PFSK-1 (cell line): ENCODE data around the gene RAD51B.

Experiments
- POLR2AphosphoS5 ChIP-seq: IDR thresholded peaks from 2 replicates; pipeline ENCODE4 v1.6.1; 2012; ENCODE audit warnings: low read depth, mild to moderate bottlenecking, control low read depth, low read length, moderate library complexity
- TAF1 ChIP-seq: IDR thresholded peaks from 2 replicates; pipeline ENCODE4 v1.6.1; 2012; ENCODE audit warnings: low read length, control low read depth, borderline replicate concordance; ENCODE audit not compliant: insufficient read depth
- TF ChIP-seq, protein P1 (sequence below), 2 experiments: IDR thresholded peaks; 2 replicates each; pipeline versions ENCODE4 v1.6.1 to v1.8.0; 2011 to 2012; ENCODE audit warnings: low read depth in 2 of 2, low read length in 2 of 2, control low read depth in 1 of 2, inconsistent platforms in 1 of 2, mild to moderate bottlenecking in 1 of 2, moderate library complexity in 1 of 2; ENCODE audit not compliant: insufficient read depth in 1 of 2

DNA sequence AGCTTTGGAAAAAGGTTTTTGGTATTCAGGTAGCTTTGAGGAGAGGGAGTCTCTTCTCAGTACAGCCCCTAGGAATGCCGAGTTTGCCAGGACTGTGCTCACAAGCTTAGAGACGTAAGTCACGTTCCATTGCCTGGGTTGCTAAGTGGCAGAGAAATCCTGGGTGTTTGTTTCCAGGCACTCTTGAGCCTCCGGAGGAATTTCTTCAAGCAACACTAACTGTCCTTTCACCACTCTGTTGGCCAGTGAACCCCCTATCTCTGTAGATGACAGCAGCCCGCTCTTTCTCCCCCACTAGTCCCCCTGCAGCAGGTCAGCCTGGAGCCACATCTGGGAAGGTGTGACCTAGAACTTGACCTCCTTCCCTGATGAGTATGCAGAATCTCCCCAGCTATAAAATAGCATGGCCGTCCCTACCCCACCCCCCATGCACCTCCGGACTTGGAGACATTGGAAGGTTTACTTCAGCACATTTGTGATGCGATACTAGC, 810.5 kb downstream of the RAD51B start:
- no peak for TF ChIP-seq POLR2AphosphoS5
- TF ChIP-seq, protein P1, sequence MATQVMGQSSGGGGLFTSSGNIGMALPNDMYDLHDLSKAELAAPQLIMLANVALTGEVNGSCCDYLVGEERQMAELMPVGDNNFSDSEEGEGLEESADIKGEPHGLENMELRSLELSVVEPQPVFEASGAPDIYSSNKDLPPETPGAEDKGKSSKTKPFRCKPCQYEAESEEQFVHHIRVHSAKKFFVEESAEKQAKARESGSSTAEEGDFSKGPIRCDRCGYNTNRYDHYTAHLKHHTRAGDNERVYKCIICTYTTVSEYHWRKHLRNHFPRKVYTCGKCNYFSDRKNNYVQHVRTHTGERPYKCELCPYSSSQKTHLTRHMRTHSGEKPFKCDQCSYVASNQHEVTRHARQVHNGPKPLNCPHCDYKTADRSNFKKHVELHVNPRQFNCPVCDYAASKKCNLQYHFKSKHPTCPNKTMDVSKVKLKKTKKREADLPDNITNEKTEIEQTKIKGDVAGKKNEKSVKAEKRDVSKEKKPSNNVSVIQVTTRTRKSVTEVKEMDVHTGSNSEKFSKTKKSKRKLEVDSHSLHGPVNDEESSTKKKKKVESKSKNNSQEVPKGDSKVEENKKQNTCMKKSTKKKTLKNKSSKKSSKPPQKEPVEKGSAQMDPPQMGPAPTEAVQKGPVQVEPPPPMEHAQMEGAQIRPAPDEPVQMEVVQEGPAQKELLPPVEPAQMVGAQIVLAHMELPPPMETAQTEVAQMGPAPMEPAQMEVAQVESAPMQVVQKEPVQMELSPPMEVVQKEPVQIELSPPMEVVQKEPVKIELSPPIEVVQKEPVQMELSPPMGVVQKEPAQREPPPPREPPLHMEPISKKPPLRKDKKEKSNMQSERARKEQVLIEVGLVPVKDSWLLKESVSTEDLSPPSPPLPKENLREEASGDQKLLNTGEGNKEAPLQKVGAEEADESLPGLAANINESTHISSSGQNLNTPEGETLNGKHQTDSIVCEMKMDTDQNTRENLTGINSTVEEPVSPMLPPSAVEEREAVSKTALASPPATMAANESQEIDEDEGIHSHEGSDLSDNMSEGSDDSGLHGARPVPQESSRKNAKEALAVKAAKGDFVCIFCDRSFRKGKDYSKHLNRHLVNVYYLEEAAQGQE (IDR thresholded peaks at IDR 0.05; ENCODE audit: insufficient read depth in 1 of 2, low read depth in 2 of 2, low read length in 2 of 2): no peak
- TF ChIP-seq TAF1: no peak
